ENCODE results near the gene UVRAG.

UVRAG gene

DNA sequence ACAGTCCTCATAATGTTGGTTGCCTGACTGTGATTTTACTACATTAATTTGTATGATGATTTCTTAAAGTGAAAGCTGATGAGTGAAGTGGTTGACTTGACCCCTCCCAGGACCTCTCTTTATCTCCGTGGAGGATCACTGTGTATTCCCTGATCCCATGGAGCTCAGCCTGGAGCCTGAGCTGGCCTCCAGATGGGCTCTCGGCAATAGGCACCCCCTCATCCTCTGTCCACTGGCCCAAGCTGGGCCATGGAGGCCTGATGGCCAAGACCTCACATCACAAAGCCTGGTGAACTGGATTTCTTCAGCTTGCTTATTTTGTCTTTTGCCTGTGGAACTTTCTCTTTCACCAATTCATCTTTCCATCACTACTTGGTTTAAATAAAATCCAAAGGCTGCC lies 316.1 kb downstream of the UVRAG start:
- DNase-seq: no peak

DNA sequence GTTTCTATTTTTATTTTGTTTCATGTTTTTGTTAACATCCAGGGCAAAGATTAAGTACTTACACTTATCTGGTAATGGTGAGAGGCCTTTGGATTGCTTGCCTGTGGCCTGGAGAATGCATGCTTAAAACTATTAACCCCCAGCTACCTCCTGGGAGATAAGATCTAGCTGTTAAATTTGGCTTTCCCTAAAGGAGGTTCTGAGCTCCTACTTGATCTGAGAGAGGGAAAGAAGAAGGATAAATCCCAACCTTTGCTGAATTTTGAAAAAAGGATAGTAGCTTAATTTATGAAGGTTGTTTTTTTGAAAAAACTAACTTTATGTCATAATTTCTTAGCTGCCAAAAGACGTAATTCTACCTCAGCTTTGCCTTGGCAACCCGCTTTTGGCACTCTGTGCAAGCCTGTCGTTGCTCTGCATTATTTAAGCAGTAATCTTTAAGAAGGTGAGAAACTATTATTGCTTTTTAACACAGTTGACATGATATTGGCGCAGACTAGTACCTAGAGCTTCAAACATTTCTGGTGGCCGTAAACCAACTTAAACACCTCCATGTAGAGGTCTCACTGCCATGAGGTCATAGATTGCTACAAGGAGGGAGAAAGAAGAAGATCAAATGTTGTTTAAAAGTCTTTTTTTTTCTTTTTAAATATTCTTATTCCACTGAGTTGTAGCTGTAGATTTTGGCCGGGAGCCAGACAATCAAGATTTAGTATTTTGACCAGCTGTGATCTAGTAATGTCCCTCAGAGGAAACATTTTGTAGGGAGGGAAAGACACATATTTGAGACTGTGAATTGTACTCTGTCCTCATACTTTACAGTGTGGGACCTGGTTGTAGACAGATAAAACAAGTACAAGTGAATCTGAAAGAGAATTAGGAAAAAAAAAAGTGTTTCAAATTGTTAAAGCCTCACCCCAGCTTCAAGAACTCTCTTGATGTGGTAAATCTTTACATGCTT lies 316.9 kb downstream of the UVRAG start:
- DNase-seq: no peak

DNA sequence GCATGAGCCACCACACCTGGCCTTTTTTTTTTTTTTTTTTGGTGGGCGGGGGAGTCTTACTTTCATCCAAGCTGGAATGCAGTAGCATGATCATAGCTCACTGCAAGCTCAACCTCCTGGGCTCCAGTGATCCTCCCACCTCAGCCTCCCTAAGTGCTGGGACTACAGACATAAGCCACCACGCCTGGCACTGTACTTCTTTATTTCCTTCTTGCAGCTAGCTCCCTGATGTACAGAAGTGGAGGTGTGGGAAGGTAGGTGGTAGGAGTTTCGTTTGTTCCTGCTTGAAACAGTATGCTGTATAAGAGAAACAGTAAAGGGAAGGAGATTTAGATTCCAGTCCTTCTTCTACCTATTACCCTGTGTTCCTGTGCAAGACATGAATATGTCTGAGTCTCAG lies 319.2 kb downstream of the UVRAG start:
- no peak for DNase-seq

DNA sequence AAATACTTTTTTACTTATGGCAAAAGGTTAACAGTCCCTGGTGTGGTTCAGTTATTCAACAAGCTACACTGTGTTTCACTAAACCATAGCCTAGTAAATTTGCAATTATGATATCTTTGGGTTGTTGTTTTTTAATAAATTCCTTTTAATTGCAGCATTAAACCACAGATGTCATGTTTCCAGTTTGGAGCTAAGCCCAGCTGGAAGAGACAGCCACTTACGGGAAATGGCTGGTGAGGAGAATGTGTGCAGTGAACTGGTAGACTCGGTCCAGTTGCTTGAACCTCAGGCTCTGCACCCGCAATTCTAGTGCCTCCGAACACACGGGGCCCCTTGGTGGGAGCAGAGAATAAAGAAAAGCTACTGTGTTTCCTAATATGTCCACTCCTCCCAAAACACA lies 320.5 kb downstream of the UVRAG start:
- no peak for DNase-seq

DNA sequence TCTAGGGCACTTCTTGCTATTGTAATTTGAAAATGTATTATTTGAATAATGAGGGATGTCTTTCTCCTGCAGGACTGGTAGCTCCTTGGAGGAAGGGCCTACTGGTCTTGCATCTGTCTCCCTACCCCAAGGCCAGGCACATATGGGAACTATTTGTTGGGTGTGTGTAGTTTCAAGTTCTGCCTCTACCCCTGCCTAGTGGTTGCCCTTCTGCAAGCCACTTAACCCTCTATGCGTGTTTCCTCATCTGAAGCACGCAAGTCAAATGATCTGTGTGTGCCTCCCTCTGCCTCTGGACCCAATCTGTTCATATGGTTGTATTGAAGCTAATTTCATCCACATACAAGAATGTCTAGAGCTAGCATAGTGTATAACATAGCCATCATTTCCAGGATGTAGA lies 324.3 kb downstream of the UVRAG start:
- DNase-seq: peak; percentile 80

DNA sequence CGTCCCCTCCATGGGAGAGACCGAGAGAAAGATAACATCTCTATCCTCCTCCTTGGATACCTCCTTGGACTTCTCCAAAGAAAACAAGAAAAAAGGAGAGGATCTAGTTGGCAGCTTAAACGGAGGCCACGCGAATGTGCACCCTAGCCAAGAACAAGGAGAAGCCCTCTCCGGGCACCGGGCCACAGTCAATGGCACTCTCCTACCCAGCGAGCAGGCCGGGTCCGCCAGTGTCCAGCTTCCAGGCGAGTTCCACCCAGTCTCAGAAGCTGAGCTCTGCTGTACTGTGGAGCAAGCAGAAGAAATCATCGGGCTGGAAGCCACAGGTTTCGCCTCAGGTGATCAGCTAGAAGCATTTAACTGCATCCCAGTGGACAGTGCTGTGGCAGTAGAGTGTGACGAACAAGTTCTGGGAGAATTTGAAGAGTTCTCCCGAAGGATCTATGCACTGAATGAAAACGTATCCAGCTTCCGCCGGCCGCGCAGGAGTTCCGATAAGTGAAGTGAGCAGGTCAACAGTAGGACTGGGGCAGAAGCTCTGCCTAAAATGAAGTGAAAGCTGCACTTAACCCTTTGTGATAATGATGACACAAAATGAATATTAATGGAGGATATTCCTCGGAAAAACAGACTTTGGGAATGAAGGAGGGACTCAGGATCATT lies 326.0 kb downstream of the UVRAG start:
- no peak for DNase-seq

DNA sequence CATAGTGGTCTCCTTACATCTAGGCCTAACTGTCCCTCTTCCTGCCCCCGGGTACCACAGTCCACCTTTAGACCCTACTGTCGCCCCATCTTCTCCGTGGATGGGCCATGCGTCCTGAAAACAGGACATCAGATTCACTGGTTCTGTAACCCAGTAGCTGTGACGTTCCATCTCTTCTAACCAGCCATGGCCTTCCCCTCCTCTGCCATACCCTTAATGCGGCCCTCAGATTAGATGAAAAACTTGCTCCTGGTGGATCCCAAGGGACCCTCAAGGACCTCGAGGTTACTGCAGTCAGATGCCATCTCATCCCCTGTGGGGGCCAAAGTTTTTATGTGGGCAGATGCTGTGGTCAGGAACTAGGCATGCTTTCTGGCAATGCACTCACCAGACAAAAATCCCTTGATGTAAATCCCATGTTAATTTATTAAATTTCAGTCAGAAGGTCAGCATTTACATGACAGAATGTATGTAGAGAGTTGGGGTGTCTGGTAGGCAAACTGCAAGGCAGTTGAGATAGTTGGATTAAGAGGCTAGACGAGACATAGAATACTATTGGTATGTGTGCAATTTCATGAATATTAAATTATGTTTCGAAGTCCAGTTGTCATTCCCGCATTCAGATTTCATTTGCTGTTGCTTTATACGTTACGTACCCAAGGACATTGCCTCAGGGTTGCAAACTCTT lies 327.0 kb downstream of the UVRAG start:
- DNase-seq: no peak

DNA sequence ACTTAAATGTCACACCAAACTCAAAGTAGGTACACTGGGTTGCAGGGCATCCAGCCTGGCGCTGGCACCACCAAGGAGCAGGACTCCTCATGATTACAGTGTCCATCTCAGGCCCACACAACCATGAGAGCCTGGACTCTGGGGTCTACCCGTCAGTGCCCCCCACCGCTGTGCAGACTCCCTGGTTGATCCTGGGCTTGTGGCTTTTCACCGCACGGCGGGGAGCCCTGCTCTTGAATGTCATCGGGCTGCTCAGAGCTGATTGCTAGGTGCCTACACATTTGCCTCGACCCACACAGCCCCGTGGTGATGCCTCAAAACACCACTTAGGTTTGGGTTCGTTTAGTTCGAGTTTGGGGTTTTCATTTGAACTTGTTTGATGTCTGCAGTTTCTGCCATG lies 328.3 kb downstream of the UVRAG start:
- no peak for DNase-seq

DNA sequence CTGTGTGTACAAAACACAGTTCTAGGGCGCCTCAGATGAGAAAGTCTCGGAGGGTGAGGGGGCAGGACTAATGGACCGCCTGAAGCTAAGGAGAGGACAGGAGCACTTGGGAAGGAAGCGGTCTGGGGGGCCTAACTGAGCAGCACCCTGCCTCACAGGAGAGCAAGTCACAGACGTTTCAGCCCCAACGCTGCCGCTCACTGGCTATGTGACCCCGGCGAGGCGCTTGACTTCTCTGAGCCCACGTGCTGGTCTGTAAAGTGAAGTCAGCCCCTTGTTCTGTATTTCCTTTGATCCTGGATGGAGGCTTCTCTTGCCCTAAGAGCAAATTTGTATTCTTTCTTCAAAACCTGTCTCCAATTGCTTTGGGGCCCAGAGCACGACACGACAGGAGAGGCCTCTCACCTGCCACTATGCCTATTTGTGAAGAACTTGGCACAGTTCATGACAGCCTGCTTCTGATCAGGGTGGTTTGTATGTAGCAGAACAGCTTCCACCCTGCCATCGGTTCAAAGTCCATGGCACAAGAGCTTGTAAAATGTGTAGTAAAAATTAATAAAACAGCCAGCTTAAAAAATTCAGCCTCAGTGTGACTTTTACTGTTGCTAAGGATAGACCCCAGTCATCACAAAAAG lies 332.2 kb downstream of the UVRAG start:
- no peak for DNase-seq

DNA sequence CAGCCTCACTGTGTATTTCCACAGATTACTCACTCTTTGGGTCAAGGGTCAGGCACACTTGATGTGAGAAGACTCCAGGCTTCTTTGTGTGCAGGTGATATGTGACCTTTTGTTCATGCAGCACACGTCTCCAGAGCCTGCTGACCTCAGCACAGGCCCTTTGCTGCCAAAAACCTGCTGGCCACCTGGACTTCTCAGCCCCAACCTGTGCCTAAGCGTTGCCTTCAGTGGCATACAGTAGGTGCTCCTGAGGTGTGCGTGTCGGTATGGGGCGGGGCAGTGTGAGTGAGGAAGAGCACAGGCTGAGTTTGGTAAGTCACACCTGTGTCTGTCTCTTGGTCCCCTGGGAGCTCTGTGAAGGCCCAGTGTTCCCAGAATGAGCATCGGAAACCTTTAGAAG lies 333.2 kb downstream of the UVRAG start:
- no peak for DNase-seq

DNA sequence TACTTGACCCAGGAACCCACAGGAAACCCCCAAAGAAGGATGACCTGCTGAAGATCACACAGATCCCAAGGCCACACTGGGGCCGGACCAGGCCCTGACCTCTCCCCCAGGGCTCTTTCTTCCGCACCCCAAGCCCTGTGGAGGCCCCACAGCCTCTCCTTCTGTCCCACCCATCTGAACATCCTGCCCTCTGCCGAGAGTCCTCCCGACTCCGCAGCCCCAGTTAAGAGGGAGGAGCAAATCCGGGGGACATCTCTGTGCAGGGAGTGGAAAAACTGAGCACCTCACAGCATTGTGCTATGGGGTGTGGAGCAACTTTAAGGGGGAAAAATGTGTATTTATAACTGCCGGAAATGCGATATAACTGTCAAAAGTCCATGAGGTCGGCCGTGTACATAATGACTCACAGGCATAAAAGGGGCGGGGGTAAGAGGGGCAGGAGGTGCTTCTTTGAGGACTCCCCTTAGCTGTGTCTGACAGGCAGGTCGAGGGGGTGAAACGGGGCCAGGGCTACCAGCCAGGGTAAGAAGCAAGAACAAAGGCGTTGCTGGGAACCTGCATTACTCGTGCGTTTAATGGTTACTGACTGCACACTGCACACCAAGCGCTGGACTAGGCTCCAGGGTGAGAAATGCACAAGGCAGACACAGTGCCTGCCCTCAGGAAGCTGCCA lies 334.1 kb downstream of the UVRAG start:
- no peak for DNase-seq

DNA sequence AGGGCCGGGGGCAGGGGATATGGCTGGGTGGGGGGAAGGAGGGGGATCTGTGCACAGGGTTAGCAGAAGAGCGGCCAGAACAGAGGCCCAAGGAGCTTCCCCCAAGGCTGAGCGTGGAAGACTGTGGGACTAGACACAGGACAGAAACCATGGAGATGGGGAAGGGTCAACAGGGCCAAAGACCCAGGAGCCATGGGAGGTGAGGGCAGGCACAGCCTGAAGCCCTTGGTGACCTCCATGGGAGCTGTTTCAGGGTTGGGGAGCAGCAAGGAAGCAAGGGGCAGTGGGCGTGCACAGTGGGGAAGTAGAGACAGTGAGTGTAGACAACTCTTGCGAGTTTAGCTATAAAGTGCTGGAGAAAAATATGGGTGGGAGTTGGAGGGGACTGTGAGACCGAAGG lies 334.7 kb downstream of the UVRAG start:
- DNase-seq: no peak

DNA sequence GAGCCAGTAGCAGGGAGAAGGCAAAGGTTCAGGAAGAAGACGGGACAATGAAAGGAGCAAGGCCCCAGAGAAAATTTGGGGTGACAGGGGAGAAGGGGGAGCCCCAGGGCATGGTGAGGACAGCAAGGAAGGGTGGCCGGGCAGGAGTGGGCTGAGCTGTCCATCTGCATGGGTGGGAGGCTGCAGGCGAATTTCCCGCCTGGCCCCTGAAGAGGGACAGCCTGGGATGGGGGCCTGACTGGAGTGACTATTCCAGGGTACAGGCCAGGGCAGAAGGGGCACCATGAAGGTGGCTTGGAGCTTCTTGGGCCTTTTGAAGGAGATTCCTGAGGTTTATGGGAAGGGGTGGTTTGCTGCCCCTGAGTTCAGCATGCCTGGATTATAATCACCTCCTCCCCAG lies 335.1 kb downstream of the UVRAG start:
- no peak for DNase-seq

DNA sequence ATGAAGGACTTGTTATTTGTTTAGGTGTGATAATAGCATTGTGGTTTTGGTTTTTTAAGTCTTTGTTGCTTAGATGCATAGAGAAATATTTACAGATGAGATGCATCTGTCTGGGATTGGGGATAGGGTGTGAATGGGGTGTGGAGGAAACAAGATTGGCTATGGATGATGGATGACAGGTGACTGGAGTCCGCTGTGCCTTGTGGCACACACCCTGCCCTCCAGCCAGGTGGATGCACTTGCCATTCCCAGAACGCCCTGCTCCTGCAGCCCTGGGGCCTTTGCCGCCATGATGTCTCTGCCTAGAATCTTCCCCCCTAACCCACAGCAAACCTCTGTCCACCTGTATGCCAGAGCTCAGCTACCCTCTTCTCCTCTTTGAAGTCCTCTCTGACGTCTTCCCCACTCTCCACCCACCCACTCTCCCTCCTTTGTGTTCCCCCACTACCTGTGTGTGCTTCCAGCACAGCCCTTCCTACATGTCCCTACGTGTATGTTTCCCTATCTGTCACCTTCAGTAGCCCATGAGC lies 336.6 kb downstream of the UVRAG start:
- no peak for DNase-seq

DNA sequence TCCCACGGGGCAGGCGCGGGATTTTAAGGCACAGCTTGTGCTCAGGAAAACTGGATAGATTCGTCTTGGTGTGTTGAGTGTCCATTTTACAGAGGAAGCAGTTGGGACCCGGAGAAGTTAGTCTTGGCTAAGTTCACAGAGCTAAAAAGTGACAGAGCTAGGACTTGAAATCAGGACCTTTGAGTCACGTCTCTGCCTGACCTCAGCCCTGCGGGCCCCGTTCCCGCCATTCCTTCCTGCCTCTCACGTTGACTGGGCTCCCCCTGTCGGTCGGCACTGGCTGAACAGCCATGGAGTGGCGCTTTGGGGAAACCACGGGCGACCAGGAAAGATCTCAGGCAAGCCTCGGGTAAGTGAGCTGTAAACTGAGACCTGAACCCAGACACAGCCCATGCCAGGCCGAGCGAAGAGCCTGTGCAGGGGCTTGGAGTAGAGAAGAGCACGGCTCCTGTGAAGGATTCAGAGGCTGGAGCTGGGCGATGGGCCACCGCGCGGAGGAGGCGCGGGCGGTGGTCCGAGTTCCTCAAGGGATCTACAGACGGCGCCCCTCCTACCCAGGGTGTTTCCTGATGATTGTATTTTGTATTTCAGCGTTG lies 337.2 kb downstream of the UVRAG start:
- DNase-seq: peak; percentile 79

DNA sequence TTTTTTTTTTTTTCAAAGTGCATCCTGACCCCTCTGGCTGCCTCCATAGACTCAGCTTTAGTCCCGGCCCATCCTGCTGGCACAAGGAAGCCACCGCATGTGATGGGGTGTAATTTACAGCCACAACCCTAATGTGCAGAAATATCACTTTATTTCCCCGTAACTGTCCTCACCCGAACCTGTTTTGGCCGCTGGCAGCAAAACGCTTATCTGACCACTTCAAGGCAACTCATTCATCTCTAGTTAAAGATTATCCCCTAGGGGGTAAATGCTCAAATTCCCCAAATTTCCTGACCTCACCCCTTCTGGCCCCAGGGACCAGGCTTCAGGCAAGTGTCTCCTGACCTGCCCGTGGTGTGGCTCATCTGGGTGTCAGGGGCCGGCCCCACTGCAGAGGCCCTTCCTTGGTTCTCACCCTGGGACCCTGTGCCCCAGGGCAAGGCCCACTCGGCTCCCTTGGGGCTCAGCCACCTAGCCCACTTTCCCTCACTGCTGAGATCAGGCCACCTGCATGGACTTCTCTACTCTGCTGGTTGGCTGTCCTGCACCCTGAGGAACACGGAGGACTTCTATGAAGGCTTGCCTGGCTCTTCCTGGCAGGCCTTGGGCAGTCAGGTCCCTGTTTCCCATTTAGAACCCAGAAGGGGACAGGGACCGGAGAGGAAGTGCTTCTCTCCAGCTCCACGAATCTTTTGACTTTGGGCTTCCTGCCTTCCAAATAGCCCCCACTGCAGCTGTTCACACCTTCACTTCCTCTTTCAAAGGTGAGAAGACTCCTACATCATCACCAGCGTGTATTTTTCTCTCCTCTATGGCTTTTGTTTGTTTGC lies 337.9 kb downstream of the UVRAG start:
- no peak for DNase-seq

DNA sequence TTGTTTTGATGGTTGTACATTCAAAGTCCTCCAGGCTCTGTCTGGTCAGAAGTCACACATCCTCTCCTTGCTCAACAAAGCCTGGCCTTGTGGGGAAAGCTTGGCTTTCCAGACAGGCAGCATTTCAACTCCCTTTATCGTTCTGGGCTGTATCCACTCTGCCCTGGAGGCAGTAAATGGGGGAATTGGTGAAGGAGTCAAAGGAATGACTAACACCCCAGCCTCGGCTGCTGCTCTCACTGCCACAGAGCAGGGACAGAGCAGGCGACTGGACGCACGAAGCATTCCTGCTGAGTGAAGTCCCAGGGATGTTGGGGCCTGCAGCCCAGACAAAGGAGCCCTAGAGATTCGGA lies 338.5 kb downstream of the UVRAG start:
- DNase-seq: no peak

DNA sequence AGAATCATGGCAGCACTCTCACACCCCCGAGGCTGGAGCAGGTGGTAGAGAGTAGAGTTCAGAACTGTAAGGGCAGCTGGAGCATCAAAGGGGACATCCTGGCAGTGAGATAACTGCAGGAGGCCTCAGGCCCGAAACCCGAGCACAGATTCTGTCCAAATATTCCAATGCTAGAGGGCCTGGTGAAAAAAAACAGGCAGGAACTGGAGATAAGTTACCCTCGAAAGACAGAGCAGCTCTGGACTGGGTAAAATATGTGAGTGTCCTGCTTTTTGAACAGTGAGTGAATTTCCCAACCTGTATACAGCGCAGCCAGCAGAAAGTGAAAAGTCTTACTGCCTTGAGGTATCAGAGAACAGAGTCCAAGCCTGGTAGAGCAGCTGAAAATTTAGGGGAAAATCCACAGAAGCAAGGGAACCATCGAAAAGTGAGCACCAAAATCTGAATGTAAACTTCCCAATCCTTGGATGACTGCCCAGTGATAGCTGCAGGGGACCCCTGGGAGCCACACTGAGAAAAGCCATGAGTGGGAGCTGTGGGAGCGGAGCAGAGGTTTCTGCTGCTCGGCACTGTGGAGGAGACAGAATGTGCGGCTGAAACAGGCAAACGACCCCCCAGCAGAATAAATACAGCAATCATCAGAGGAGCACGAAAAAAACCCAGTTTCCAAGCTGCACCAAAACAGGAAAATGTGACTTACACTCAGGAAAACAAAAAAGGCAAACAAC lies 340.7 kb downstream of the UVRAG start:
- no peak for DNase-seq

DNA sequence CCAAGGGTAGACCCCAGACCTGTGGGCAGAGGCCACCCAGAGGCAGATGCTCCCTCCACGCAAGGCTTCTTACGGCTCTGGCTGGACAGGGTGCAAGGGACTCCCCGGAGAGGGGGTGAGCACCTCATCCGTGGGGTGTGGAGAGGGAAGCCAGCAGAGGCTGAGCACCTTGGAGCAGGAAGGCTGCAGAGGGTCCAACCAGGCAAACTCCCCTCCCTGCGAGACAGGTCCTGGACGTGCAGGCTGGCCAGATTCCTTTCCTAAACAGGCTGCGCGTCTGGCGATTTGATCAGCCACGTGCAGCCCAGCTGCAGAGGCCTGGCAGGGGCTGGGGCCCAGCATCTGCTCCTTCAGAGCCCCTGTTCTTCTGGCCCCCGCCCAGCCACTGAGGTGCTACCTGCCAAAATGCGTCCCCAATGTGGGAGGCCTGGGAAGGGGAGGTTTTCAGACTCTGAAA lies 342.0 kb downstream of the UVRAG start:
- DNase-seq: no peak

DNA sequence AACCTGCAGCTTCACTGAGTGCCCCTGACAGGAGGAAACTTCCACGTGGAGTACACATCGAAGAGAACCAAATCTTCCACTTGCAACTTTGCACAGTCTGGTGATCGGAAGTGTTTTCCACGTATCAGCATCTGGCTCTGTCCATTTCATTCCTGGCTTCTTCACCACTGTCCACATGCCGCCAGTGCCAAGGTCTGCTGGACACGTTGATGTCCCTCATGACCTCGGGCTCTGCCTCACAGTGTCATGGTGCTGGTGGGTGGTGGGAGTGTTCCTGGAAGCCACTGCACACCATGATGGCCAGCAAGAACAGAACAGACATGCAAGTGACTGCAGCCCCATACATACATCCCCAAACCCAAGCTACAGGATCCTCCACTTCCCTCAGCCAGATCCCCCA lies 342.9 kb downstream of the UVRAG start:
- DNase-seq: no peak
